GM18951 (cell line): ENCODE results near the gene DSCAM.
"Not testable (repeated sequence)": the region's sequence is repeated elsewhere in the genome, so short reads cannot be mapped to it uniquely, and the experiment has no call there.

ENCODE experiments used
- POLR2A ChIP-seq: IDR thresholded peaks from 4 replicates; pipeline ENCODE4 v1.6.1; 2011; ENCODE audit warnings: mild to moderate bottlenecking; ENCODE audit not compliant: insufficient read length, insufficient read depth; ENCODE audit errors: extremely low read depth
- in situ Hi-C: fragments of 300-500 bp; cut with MboI; formaldehyde crosslinking; loops from one replicate; pipeline ENCODE4 v1.12.0; 2022; ENCODE audit warnings: low sequenced_read_pairs, mixed read lengths, inconsistent platforms; ENCODE audit not compliant: unreplicated experiment

Gene DSCAM

DNA sequence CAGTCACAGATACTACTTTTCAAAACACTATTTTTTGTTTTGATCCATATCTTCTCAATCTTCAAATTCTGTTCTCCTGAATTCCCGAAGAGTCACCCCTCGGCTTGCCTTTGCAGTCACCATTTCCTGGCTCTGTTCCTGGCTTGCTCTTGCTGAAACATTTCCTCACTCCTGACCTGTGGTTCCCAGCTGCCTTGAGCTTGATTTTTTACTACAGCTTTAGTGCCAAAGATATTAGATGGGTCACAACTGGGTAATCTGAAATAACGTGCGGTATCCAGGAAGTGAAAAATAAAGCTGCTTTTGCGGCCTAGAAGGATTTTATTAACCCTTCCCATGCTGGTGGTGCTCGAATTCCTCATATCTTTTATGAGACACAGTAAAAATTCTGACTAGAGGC lies 660.9 kb downstream of the DSCAM start:
- no peak for TF ChIP-seq POLR2A
- in situ Hi-C loops: no loop called here

DNA sequence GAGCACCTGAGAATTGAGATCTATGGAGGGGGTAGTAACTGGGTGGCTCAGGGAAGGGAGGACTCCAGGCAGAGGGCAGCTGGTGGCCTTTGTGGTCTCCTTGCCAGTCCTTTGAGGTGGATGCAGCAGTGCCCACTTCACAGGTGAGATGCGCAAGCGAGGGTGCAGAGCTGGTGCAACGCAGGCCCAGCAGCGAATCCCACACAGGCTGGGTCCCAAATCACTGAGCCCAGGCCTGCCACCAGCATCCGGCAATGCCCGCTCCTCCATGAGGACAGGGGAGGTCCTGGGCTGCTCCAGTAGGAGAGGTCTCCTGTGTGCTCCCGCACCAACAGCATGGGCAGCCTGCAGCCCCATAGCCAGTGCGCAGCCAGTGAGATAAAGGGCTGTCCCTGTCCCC lies 661.8 kb downstream of the DSCAM start:
- TF ChIP-seq POLR2A: no peak
- in situ Hi-C loops: no loop called here

DNA sequence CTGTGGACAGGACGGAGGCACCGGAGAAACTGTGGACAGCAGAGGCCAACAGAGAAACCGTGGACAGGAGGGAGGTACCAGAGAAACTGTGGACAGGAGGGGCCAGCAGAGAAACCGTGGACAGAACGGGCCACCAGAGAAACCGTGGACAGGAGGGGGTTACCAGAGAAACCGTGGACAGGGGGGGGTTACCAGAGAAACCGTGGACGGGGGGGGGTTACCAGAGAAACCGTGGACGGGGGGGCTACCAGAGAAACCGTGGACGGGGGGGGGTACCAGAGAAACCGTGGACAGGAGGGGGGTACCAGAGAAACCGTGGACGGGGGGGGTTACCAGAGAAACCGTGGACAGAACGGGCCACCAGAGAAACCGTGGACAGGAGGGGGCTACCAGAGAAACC lies 664.5 kb downstream of the DSCAM start:
- in situ Hi-C loops: not testable (repeated sequence)

DNA sequence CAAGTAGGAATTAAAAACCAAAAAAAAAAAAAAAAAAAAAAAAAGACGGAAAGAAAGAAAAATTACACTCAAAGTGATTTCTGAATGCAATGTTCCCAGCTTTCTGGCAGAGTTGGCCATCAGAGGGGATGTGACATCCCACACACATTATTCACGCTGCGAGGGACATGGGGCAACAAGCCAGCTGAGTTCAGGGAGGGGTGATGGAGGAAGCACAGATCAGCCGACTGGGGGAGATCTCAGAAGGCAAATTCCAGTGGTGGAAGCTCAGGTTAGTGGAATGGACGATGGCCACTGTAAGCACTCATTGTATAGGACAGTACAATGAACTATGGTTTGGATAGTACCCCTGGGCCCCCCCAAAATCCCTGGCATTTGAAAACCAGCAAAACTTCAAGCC lies 667.8 kb downstream of the DSCAM start:
- in situ Hi-C loops: no loop called here
- TF ChIP-seq POLR2A: no peak

DNA sequence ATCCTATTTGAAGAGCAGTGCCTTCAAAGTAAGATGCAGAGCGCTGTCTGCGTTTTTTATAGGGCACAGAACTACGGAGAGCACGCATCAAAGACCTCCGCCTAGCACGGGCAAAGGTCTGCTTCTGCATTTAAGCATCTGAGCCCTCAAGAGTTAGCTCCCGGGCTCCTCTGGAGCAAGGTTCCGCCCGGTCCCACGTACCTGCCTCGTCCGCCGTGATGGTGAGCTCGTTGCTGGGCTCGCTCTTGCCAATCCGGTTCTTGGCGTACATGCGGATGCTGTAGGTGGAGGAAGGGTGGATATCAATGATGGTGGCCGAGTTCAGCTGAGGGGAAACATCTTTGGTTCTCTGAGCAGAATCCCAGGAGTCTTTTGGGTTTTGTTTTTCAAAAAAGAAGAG lies 668.2 kb downstream of the DSCAM start:
- no peak for TF ChIP-seq POLR2A
- in situ Hi-C loops: no loop called here

DNA sequence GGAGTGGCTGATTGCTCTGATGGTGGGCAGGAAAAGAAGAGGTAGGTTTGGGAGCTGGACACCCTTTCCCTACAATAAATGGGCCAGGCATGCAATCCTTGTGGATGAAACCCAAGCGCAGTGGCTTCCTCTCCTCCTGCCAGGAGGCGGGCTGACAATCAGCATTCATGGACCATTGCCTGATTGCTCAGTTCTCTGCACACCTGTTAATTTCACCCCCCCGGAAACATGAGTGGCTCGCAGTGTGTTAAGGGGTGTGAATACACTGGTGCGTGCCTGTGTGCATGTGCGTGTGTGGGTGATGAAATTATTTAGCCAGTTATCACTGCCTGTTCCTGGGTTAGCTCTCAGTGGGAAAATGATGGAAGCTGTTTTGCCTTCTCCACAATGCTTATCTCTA lies 669.0 kb downstream of the DSCAM start:
- in situ Hi-C loops: no loop called here
- TF ChIP-seq POLR2A: no peak

DNA sequence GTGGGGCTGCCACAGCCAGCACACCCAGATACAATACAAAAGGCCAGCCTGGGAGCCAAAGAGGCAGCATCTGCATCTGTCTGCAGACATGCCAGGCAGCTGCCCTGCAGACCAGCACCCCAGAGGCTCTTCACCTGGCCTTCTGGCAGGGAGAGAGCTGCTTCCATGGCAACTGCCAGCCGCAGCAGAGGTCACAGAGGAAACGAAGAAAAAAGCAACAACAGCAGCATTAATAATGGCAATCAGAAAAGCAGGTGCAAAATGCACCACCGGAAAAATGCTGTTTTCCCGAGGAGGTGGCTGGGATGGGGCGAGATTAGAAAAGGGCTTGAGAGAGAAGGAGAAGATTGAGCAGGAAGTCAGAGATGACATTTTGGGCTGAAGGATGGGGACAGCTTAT lies 670.2 kb downstream of the DSCAM start:
- in situ Hi-C loops: no loop called here
- no peak for TF ChIP-seq POLR2A

DNA sequence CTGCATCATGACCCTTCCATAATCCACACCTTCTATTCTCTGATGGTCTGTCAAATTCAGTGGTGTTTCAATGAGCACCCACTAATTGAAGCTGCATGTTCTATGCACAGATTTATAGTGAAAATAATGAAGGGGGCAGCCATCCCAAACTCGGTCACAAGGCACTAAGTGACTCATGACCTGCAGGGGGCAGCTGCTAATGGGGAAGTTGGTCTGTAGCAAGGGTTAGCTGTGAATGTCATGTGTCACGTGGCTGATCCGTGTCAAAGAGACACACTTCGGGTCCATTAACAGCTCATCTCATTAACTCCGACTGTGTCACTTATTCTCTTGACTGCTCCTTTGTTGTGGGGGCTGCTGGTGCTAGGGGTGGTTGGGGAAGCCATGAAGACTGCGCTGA lies 673.1 kb downstream of the DSCAM start:
- TF ChIP-seq POLR2A: no peak
- in situ Hi-C loops: no loop called here

DNA sequence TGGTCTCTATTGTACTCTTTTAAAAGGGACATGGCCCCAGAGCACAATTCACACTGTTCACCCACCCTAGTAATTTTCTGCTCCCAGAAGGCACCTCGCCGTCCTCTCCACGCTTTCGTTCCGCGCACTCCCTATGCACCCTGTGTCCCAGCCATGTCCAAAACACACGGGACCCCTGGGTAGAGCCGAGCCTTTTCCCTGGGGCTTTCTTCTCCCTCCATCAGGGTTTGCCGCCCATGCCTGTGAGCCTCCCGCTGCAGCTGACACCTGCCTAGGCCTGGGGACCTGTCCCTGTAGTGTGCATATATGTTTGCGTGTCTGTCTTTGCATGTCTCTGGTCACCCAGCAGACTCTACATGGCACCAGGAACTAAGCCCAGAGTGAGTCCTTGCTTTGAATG lies 677.0 kb downstream of the DSCAM start:
- in situ Hi-C loops: no loop called here
- TF ChIP-seq POLR2A: no peak

DNA sequence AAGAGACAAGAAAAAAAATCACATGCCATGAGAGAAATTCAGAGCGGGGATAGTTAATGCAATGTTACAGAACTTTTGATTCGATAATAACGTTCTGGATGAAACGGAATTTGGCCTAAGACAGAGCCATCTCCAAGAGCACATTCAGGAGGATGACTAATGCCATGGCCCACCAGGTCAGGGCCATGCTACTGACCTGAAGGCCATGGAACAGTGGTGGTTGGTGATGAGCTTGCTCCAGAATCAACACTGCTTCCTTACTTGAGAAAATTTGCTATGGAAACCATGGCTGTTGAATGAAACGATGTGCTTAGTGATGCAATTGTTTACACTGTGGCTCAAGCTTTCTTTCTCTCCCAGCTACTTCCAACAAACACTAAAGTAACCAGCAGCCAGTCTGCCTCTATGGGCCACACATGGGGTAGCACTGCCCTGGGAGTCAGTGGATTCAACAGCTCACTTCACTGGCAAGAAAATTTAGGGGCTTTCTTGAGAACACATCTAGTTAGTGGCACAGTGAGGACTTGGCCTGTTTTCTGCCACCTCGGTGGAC lies 680.6 kb downstream of the DSCAM start:
- in situ Hi-C loops: no loop called here

DNA sequence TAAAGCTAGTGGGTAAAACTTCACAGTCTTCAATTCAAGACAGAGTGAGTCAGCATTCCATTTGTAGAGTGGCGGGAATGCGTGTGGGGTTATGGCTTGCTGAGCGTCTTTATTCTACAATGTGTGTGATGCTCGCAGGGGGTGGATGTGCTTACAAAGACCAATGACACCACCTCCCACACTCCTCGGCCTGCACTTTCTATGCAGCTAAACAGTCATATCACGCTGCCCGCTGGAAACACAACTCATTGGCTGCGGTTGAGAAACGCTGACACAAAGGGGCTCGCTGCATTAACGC lies 681.2 kb downstream of the DSCAM start:
- in situ Hi-C loops: no loop called here

More for the DNA sequence above, 680.6 kb downstream of the DSCAM start:
- TF ChIP-seq POLR2A: no peak

DNA sequence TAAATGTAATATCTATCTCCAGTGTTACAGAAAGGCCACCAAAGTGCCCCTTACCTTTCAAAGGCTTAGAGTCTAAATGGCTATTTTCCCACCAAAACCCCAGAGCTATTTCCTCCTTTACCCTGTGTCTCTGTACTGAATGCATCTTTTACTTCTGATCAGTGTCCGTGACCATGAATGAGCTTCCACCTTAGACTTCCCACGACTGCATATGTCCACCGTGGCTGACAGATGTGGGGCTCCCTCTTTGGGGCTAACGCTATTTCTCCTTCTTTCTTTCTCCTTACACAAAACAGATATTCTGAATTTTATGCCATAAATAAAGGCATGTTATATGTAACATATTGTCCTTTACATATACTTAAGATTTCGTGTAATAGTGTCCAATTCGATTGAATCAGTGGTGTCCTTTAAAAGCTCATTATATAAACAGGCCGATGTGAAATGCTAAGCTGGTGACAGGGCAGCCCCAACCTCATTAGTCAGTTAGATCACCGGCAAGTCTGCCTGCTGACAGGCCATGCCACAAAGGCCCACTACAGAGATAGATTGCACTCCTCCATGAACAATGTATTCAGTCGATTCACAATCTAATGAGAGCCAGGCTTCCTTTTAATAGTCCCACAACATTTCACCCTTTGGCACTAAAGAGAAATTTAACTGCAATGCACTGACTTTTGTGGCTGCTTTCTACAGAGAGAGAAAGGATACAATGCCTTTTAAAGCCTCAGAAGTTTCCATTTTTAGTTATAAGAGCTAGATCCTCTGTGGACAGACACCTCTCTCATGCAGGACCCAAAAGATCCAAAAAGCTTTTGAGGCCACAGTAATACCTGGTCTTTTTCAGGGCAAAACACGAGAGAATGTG lies 681.8 kb downstream of the DSCAM start:
- in situ Hi-C loops: no loop called here
- no peak for TF ChIP-seq POLR2A

More for the DNA sequence above, 681.2 kb downstream of the DSCAM start:
- TF ChIP-seq POLR2A: no peak

DNA sequence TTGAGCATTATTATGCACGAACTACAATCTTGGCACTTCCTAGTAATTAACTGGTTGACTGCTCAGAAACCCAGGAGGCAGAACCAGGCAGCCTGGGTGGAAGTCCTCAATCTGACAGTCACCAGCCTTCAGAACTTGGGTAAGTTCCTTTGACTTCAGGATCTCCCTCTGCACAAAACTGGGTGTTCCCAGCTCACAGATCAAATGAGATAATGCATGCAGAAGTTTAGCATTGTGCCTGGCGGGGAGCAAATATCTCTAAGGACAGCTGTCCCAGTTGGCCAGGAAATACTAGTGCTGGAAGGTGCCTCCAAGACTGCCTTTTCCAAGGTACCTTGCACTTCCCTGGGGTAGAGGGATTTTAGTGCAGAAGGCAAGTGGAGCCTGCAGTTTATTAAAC lies 684.9 kb downstream of the DSCAM start:
- TF ChIP-seq POLR2A: no peak
- in situ Hi-C loops: no loop called here

DNA sequence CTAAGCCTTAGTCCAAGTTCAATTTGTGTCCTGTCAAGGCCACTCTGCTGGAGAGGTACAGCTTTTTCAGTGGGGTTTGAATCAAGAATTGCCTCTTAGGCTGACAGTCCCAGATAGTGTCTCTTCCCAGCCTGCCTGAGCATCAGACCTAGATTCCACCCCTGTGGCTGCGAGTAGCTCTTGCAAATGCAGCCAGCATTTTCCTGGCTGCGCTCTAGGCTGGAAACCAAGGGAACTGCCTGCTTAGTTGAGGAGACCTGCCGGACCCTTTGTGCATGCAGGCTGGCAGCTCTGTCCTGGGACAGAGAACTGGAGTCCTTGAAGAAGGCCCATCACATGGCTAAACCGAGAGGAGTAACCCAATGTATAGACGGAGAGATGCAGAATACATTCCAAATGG lies 686.0 kb downstream of the DSCAM start:
- in situ Hi-C loops: no loop called here
- no peak for TF ChIP-seq POLR2A
